ENCODE data around the gene UBE2F. TPM values are rescaled to one million over a fixed set of nuclear protein-coding genes. Genes with fewer than 3 reads are reported as not detected.

Gene UBE2F
- total RNA-seq, 4 donors from 2014 or later: 67.3 to 97.3 (median 81.2) TPM

DNA sequence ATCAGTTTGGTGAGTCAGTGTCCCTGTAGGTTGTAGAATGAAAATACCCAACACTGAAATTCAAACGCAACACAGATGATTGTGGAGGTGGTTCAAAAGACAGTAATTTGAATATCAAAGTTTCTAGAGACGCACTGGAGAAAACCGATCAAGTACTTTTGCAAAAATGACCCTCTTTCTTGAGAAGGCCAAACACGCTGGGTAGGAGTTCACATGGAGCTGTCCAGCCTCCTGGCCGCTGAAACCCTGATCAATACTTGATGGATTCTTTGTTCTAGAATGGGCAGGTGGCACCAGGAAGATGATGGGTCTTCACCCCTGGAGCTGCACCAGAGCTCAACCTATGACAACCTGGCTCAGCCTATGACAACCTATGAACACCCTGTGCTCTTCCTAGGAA, 39.7 kb upstream of the UBE2F start:
- no peaks in the 10 kb centered on the region for H3K27me3 ChIP-seq
- intact Hi-C loops (cut with DNase I; ENCODE audit: low total_unique reads): no loop called here
- TF ChIP-seq CTCF (IDR thresholded peaks at IDR 0.05 in 4 of 5, conservative IDR thresholded peaks at IDR 0.05 in 1 of 5) (no peak), POLR2A (IDR thresholded peaks at IDR 0.05) (no peak)
- no peak overlapping the region for H3K4me3 ChIP-seq
- in situ Hi-C loops (cut with MboI; ENCODE audit: low sequenced_read_pairs in 4 of 4): loop anchor here in 1 of 4 donors (10.0 kb wide), 1 partner anchor 72 kb away; the partner anchor contains the start of gene RAMP1
- no peaks in the 10 kb centered on the region for H3K9me3 ChIP-seq
- H3K27ac ChIP-seq: no peak overlapping the region
- ATAC-seq: no peak
- H3K4me1 ChIP-seq: peaks cover 4 to 16% of the 10 kb centered on the region in 2 donors
- DNase-seq: no peak
- H3K36me3 ChIP-seq: no peaks in the 10 kb centered on the region

DNA sequence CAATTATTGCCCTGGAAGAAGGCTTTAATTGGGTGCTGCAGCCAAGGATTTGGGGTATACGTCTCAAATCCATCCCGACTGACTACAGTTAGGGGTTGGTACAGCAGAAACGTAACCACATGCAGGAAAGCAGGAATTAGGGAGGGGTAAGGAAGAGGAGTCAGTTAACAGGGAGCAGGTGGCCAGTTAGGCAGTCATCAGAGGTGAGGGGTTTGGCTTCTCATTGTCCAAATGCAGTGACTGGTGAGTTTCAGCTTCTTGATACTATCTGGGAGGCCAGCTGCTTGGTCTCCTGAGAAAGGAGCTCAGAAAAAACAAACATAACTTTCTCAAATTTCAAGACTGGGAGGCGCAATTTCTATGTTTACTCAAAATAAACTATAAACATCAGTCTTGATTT, 38.8 kb upstream of the UBE2F start:
- Histone ChIP-seq H3K4me3 (no peak overlapping the region), H3K27me3 (no peaks in the 10 kb centered on the region), H3K27ac (no peak overlapping the region), H3K9me3 (no peaks in the 10 kb centered on the region), H3K4me1 (peaks cover 3 to 16% of the 10 kb centered on the region in 2 donors), H3K36me3 (no peaks in the 10 kb centered on the region)
- DNase-seq (no peak), ATAC-seq (no peak)
- TF ChIP-seq CTCF (IDR thresholded peaks at IDR 0.05 in 4 of 5, conservative IDR thresholded peaks at IDR 0.05 in 1 of 5) (no peak), POLR2A (IDR thresholded peaks at IDR 0.05) (no peak)
- in situ Hi-C loops (cut with MboI; ENCODE audit: low sequenced_read_pairs in 4 of 4) (loop anchor here in 1 of 4 donors (10.0 kb wide), 1 partner anchor 73 kb away; the partner anchor contains the start of gene RAMP1), intact Hi-C loops (cut with DNase I; ENCODE audit: low total_unique reads) (no loop called here)

DNA sequence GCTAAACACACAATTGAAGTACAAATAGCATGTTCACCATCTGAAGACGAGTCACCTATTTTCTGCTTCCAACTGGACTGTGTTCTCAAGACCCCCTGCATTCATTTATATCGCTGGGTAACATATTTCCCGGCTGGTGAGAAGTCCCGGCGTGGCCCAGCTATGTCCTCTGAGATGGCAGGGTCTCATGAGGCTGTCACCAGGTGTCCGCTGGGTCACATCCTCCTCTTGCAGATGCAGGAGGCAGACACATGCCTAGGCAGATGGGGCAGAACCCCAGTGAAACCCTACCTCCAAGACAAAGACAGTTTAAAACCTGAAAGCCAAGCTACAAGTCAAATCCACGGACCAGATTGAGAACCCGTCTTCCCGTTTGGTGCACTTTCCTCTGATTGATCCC, 36.8 kb upstream of the UBE2F start:
- no peak for TF ChIP-seq POLR2A (IDR thresholded peaks at IDR 0.05)
- no peak for TF ChIP-seq CTCF (IDR thresholded peaks at IDR 0.05 in 4 of 5, conservative IDR thresholded peaks at IDR 0.05 in 1 of 5)
- H3K27ac ChIP-seq: no peak overlapping the region
- DNase-seq (no peak), ATAC-seq (no peak)
- intact Hi-C loops (cut with DNase I; ENCODE audit: low total_unique reads): no loop called here
- no peak overlapping the region for H3K4me3 ChIP-seq
- no peaks in the 10 kb centered on the region for H3K9me3 ChIP-seq
- in situ Hi-C loops (cut with MboI; ENCODE audit: low sequenced_read_pairs in 4 of 4): loop anchor here in 1 of 4 donors (10.0 kb wide), 1 partner anchor 75 kb away; the partner anchor contains the start of gene RAMP1
- H3K36me3 ChIP-seq: no peaks in the 10 kb centered on the region
- no peaks in the 10 kb centered on the region for H3K27me3 ChIP-seq
- H3K4me1 ChIP-seq: peaks cover 0 to 6% of the 10 kb centered on the region in 2 donors

GRCh38 chr2:237931205-237931721, 35.6 kb upstream of the UBE2F start:
- Histone ChIP-seq H3K4me1 (no peaks in the 10 kb centered on the region), H3K36me3 (no peaks in the 10 kb centered on the region), H3K9me3 (no peaks in the 10 kb centered on the region), H3K27ac (no peak overlapping the region), H3K27me3 (no peaks in the 10 kb centered on the region), H3K4me3 (no peak overlapping the region)
- intact Hi-C loops (cut with DNase I; ENCODE audit: low total_unique reads): no loop called here
- TF ChIP-seq CTCF (IDR thresholded peaks at IDR 0.05 in 4 of 5, conservative IDR thresholded peaks at IDR 0.05 in 1 of 5) (no peak), POLR2A (IDR thresholded peaks at IDR 0.05) (no peak)
- ATAC-seq (no peak), DNase-seq (no peak)
- in situ Hi-C loops (cut with MboI; ENCODE audit: low sequenced_read_pairs in 4 of 4): no loop called here

- TF ChIP-seq POLR2A (IDR thresholded peaks at IDR 0.05) (no peak), CTCF (IDR thresholded peaks at IDR 0.05 in 4 of 5, conservative IDR thresholded peaks at IDR 0.05 in 1 of 5) (no peak)
- in situ Hi-C loops (cut with MboI; ENCODE audit: low sequenced_read_pairs in 4 of 4): no loop called here
- no peaks in the 10 kb centered on the region for H3K36me3 ChIP-seq
- H3K27me3 ChIP-seq: no peaks in the 10 kb centered on the region
- DNase-seq: no peak
- H3K4me3 ChIP-seq: no peak overlapping the region
- no peak overlapping the region for H3K27ac ChIP-seq
- ATAC-seq: no peak
- no peaks in the 10 kb centered on the region for H3K9me3 ChIP-seq
- H3K4me1 ChIP-seq: no peaks in the 10 kb centered on the region
- intact Hi-C loops (cut with DNase I; ENCODE audit: low total_unique reads): no loop called here
Observed at GRCh38 chr2:237932731-237933131, 34.1 kb upstream of the UBE2F start.
